AG10803 (cell line): ENCODE results near the gene CHCHD3.
"Not testable (repeated sequence)": the region's sequence is repeated elsewhere in the genome, so short reads cannot be mapped to it uniquely, and the experiment has no call there.

Experiments used
- DNase-seq: peaks from one replicate; pipeline ENCODE4 v3.0.0; 2010; ENCODE audit warnings: low read depth
- H3K4me3 ChIP-seq: 2 replicates; pipeline ENCODE4 v1.5.1; 2011; ENCODE audit warnings: mild to moderate bottlenecking, low read length, control low read depth
- TF ChIP-seq, protein P1 (sequence below): conservative IDR thresholded peaks from 2 replicates; pipeline ENCODE4 v1.5.1; 2011; ENCODE audit warnings: mild to moderate bottlenecking, low read length, control low read depth, inconsistent platforms

The CHCHD3 gene

DNA sequence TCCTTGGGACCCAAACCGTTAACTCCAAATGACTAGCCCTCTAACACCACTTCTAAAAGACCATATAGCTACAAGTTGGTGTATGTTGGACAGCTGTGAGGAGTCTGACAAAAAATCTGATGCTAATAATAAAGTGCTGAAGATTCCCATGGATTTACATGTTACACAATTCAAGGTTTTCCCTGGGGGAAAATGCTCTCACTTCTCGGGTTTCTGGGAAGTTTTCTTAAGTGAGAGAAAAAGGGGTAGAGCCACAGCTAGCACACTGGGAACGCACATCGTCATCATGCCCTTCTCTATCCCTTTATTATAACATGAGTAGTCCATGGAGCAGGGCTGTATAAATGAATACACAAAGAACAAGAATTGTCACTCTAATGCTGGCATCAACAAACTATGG is 162.1 kb downstream of the CHCHD3 start:
- H3K4me3 ChIP-seq, result no peak overlapping the region
- DNase-seq, result peak; percentile 42
- TF ChIP-seq, protein P1, sequence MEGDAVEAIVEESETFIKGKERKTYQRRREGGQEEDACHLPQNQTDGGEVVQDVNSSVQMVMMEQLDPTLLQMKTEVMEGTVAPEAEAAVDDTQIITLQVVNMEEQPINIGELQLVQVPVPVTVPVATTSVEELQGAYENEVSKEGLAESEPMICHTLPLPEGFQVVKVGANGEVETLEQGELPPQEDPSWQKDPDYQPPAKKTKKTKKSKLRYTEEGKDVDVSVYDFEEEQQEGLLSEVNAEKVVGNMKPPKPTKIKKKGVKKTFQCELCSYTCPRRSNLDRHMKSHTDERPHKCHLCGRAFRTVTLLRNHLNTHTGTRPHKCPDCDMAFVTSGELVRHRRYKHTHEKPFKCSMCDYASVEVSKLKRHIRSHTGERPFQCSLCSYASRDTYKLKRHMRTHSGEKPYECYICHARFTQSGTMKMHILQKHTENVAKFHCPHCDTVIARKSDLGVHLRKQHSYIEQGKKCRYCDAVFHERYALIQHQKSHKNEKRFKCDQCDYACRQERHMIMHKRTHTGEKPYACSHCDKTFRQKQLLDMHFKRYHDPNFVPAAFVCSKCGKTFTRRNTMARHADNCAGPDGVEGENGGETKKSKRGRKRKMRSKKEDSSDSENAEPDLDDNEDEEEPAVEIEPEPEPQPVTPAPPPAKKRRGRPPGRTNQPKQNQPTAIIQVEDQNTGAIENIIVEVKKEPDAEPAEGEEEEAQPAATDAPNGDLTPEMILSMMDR, result no peak

DNA sequence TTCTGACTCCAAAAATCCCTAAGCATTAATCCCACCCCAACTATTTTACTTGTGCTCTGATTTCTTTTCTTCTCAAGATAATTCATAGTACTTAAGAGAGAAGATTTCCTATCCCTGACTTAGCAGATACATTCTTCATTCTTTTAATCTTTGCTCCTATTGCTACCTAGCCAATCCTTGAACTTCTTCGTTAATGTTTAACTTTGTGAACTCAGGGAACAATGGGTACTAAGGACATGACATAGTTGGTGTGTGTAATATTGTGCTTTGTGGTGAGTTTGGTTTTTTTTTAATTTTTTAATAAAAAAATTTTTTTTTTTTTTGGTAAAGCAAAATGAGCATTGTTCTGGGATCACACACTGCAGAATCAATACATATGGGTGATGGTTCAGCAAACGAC is 166.2 kb downstream of the CHCHD3 start:
- no peak for DNase-seq
- H3K4me3 ChIP-seq, result no peak overlapping the region

DNA sequence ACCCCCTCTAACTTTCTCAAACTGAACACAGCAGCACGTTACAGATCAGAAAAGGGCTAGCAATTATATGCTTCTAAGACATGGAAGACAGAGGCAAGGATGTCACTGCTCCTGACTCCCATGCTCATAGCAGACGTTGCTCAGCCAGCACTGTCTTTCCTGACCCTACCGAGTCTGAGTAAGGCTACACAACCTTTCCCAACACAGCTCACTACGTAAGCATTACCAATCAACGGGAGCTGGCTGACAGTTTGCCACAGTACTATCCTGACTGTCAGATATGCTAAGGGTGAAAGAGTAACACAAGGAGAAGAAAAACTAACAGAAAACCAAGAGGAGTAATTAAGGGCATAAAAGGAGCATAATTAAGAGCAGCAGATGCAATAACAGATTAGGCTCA is 171.2 kb downstream of the CHCHD3 start:
- no peak overlapping the region for H3K4me3 ChIP-seq
- TF ChIP-seq, protein P1, result no peak

More for the DNA sequence above, 166.2 kb downstream of the CHCHD3 start:
- TF ChIP-seq, protein P1, result no peak

DNA sequence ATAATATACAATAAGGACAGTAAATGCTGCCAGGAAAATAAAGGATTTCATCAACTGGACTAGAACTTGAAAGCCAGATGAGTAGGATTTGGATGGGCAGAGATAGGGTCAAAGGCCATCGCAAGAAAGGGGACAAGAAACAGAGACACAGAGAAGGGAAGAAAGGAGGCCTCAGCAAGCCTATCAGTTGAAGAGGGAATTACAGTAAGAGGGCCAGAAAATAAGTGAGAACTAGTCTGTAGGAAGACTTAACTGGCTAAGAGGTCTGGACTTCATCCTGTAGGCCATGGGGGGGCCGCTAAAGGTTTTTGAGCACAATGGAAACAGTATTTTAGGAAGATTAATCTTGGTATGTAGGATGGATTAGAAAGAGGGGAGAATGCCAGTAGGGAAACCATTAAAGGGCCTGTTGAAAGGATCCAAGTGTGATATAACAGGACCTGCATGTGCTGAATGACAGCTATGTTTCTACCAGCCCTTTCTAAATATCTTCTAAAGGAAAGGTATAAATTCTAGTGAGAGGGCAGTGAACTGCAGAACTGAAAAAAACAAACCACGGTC is 174.4 kb downstream of the CHCHD3 start:
- TF ChIP-seq, protein P1, result no peak
- DNase-seq, result no peak
- H3K4me3 ChIP-seq, result no peak overlapping the region

More for the DNA sequence above, 171.2 kb downstream of the CHCHD3 start:
- no peak for DNase-seq

DNA sequence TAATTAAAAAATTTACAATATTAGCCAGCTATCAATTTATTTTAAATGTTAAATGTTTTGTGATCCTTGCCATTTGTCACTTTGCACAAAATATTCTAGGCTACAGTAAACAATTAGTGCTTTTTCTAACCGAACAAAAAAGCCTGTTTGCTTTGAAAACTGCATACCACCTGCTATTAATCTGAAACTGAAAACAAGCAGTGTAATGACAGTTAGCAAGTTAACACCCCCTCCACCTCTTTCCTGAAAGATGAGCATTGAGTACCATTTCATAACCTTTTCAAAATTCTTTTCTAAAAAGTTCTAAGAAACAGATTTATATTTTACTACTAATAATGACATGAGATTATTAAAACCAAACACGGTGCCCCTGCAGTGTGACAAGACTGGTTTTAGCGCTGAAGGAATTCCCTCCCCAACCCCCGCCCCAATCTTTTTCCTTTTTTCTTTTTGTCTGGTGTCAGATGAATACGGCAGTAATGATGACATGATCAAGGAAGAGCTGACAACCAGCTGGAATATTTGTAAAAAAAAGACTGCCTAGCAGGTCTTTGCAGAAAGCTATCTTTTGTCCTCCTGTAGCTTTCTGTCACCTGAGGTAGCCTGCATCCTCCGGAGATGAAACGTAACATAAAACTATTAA is 175.6 kb downstream of the CHCHD3 start:
- TF ChIP-seq, protein P1, result no peak
- no peak overlapping the region for H3K4me3 ChIP-seq
- no peak for DNase-seq

DNA sequence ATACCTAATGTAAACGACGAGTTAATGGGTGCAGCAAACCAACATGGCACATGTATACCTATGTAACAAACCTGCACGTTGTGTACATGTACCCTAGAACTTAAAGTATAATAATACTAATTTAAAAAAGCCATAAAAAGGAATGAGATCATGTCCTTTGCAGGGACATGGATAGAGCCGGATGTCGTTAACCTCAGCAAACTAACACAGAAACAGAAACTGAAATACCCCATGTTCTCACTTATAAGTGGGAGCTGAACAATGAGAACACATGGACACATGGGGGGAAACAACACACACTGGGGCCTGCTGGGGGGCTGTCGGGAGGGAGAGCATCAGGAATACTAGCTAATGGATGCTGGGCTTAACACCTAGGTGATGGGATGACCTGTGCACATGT is 176.8 kb downstream of the CHCHD3 start:
- not testable (repeated sequence) for DNase-seq, H3K4me3 ChIP-seq

DNA sequence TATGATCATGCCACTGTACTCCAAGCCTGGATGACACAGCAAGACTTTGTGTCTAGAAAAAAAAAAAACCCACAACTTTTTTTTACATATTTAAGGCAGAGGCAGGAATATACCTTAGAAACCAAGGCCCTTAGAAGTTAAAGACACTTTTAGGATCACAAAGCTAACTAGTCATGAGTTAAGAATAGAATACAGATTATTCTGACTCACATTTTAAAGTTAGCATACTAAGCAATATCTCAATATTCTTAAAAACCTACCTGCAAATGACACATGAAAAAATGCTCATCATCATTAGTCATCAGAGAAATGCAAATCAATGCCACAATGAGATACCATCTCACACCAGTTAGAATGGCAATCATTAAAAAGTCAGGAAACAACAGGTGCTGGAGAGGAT is 177.7 kb downstream of the CHCHD3 start:
- DNase-seq, result no peak
- TF ChIP-seq, protein P1, result no peak
- H3K4me3 ChIP-seq, result no peak overlapping the region

DNA sequence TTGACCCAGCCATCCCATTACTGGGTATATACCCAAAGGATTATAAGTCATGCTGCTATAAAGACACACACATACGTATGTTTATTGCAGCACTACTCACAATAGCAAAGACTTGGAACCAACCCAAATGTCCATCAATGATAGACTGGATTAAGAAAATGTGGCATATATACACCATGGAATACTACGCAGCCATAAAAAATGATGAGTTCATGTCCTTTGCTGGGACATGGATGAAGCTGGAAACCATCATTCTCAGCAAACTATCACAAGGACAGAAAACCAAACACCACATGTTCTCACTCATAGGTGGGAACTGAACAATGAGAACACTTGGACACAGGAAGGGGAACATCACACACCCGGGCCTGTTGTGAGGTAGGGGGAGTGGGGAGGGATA is 179.6 kb downstream of the CHCHD3 start:
- DNase-seq, H3K4me3 ChIP-seq: not testable (repeated sequence)
